RPMI8226 (cell line): ENCODE data around the gene SH3RF3.

Source experiments
- DNase-seq: peaks from one replicate; pipeline ENCODE4 v3.0.0-alpha.2; 2015

The SH3RF3 gene

GRCh38 chr2:109402980-109403840, 274.2 kb downstream of the SH3RF3 start:
- DNase-seq: no peak

DNA sequence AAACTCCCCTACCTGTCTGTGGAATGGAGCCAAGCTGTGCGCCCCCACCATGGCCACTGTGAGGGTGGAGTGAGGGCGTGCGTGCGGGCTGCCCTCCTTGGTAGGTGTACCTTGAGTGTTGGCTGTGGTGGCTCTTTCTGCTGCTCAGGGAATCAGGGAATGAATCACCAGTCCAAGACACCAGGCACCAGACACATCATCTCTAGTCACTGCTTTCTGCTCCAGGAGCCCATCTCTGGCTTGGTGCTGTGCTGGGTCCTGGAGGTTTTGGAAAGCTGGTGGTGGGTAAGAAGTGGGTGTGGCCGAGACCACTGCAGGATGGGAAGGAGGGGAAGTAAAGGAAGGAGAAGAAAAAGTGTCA, 274.8 kb downstream of the SH3RF3 start:
- DNase-seq: no peak

DNA sequence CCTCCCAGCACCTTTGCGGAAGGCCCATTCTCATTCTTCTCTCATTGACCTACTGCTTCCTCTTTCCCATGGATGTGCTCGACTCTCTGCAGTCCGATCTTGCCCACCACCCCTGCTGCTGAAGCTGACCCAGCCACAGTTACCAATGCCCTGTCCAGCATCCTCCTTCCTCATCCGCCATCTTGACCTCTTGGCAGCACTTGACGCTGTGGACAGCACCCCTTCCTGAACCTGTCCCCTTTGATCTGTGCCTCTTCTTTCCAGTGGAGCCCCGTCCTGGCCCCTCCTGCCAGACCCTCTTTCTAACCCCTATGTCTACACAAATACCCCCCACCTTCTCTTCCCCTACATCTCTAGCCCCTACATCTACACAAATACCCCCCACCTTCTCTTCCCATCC, 275.7 kb downstream of the SH3RF3 start:
- no peak for DNase-seq

DNA sequence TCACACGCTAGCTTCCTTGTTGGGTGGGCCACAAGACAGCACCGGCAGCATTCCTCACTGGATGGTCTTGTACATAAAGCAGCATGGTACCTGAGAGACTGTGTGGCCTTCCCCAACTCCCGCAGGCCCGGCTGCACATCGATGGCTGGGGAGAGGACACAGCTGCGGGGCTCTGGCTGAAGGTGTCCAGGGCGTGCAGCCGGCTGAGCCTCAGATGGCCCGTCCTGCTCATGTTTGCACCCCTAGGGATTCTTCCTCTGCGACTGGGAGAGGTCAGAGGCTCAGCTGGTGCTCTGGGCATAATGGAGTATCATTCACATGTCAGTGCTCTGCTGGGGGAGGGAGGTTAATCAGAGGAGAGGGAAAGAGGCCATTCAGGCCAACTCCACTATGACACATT, 276.9 kb downstream of the SH3RF3 start:
- no peak for DNase-seq

DNA sequence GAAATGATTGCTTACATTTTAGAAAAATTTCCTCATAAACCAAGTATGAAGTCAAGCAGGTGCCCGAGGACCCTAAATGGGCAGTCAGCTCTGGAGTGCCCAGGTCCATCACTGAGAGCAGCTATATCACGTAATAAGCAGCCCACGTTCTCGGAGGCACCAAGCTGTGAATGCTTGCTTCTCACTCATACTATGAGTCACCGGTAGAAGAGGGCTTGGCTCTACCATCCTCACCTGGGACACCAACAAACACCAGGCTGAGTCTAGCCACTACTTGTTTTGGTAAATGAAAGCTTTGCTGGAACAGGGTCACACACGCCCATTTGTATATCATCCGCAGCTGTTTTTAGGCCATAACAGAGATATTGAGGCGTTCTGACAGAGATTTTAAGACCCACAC, 277.3 kb downstream of the SH3RF3 start:
- no peak for DNase-seq

GRCh38 chr2:109407276-109408042, 278.5 kb downstream of the SH3RF3 start:
- DNase-seq: no peak

DNA sequence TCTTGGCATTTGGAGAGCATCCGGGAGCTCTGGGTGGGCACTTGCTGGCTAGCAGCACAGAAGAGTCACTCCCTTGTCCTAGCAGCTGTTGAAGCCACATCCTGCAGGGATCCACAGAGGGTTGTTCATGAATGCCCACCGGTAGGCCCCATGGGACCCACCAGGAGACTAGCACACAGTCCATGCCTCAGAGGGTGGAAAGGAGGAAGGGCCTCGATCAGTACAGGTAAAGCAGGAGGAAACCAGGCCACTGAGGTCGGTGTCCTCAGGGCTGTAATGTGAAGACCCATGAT, 279.0 kb downstream of the SH3RF3 start:
- DNase-seq: no peak

DNA sequence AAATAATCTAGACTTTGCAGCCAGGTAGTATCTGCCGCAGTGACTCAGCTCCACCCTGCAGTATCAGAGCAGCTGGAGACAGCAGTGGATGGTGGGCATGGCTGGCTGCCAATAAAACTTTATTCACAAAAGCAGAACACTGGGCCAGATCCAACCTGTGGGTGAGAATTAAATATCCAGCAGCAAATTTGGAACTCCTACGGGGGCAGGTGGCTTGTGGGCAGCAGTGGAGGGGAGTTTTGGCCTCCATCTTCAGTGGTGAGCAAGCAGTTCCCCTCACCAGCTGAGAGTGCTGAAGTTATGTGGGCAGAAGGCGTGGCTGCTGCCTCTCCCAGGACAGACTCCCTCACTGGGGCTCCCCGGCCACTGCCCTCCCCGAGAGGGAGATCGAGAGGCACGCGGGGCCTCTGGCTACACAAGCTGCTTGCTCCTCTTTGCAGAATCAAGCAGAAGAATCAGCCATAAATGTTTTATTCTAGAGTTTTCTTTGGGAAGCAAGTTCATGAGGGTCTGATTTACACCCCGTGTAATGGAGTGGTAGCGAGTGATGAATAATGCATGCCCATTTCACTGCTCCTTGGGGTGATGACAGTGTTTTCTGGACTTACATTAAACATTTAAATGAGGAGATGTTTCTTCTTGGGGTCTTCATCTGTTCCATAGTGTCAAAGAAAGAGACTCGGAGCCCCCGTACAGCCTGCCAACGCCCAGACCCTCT, 280.5 kb downstream of the SH3RF3 start:
- peak; percentile 12 for DNase-seq

DNA sequence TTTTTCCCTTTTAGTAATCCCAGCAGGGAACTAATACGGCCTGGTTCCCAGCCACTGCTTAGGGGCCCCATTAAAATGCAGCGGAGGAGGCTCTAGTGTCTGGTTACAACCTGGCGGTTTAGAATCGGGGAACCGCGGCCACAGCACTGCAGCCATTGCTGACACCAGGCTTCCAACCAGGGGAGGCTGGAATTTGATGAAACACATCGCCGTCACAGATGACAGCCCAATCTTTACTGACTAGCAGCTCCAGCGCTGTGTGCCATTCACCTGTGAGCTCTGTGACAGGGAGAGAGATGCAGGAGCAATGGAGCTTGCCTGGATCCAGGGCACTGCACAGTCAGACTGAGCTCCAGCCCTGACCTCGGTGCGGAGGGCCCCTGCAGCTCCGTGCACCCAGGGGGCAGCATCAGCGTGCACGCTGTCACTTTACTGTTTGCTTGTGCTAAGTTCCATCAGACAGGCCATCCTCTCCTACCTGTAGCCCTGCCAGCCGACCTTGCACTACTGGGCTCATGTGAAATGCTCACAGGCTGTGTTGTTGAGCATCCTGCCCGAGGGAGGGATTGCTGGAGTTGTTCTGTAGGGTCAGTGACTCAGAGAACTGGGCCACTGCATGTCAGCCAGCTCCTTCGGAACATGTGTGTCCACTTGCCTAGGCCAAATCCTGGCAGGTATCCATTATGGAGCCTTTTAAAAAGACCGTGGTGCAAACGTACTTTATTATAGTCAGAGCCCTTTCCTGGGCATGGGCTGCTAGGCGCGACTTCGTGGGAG, 281.2 kb downstream of the SH3RF3 start:
- DNase-seq: no peak

- no peak for DNase-seq
Observed at GRCh38 chr2:109411640-109412325, 282.8 kb downstream of the SH3RF3 start.

DNA sequence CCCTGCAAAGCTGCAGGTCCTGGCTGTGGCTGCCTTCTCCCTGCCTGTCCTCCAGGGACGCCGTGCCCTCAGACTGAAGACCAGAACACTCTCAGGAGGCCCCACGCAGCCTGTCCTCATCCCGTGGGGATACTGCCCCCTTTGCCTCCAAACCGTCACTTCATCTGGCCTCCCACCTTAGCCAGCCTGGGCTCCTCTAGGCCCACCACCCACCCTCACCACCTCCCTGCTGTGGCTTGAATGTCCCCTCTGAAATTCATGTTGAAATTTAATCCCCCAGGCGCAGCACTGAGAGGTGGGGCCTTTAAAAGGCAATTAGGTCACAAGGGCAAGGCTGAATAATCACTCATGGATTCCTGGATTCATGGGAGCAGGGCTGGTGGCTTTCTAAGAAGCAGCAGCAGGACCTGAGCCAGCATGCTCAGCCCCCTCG, 286.6 kb downstream of the SH3RF3 start:
- no peak for DNase-seq

DNA sequence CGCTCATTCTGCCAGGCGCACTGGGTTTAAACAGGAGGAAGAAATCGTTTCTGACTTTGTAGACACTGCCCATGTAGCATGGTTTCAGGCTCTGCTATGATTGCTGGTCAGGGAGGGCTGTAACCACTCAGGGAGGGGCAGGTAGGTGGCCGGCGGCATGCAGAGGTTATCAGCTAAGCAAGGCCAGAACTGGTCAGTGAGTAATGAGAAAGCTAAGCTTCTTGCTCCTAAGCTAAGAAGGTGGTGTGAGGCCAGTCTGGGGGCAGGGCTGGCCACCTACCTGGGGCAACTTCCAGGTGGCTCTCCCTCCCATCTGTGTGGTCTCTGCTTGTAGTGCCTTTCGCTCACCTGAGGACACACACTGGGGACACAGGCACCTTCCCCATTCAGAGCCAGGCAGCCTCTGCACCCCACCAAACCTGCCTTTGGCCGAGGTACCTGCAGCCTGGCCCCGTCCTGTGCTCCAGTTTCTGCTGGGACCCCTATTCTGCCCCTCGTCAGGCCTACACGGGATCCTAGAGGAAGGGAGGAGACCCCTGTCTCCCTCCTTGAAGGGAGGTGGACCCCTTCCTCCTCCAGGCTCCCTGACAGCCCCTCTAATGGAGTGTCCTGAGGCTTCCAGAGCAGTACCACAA, 288.8 kb downstream of the SH3RF3 start:
- DNase-seq: no peak

GRCh38 chr2:109418716-109419115, 289.7 kb downstream of the SH3RF3 start:
- DNase-seq: no peak

- DNase-seq: no peak
Observed at GRCh38 chr2:109419171-109419756, 290.3 kb downstream of the SH3RF3 start.

- DNase-seq: no peak
Observed at GRCh38 chr2:109419960-109420370, 291.0 kb downstream of the SH3RF3 start.

DNA sequence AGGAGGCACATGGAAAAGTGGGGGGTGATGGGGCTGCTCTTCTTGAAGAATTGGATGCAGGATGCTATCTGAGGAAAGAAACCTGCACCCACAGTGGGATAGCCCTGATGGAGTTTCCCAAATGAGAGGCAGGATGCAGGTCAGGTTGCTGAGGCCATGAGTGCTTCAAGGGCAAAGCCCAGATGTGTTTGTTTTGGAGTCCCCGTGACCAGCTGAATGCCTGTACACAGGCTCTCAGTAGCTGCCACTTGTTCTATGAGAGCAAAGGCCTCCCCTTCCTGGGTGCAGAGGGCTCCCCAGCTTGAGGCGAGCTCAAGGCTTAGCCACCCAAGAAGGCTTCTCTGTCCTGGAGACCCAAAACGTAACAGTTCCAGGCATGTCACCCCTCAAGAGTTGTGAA, 292.1 kb downstream of the SH3RF3 start:
- no peak for DNase-seq

DNA sequence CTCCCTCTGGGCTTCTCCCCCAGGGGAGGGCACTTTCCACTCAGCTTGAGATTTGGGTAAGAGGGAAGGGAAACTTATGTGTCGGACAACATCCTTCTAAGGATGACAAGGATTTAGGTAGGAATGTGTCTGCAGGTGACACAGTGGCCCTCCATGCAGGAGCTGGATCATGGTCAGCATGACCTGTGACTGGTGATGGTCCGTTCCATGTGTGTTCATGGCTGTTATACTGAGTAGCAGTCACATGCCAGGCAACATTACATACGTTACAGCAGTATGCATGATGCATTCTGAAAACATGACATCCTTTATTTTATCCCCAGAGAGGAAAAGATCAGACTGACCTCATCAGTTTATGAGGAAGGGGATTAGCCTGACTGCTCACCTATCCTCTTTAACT, 292.6 kb downstream of the SH3RF3 start:
- no peak for DNase-seq

GRCh38 chr2:109422071-109422757, 293.2 kb downstream of the SH3RF3 start:
- DNase-seq: no peak

- DNase-seq: no peak
Observed at GRCh38 chr2:109422758-109423500, 293.9 kb downstream of the SH3RF3 start.
